HEK293 (cell line): ENCODE measurements around the gene DOCK9.

Experiments used
- CTCF ChIA-PET: fragments of 350-600 bp; formaldehyde crosslinking; extraction: SDS; loops from one replicate; lab custom pipeline; 2021; ENCODE audit warnings: antibody characterized with exemption; lab: Yijun Ruan, JAX
- POLR2A ChIA-PET: fragments of 300-600 bp; formaldehyde crosslinking; extraction: SDS; loops from one replicate; lab custom pipeline; 2020; ENCODE audit warnings: antibody characterized with exemption, inconsistent platforms; lab: Yijun Ruan, JAX
- H3K27ac ChIP-seq: fragments of 200-500 bp; sonication (Bioruptor generic); 2 replicates; pipeline ENCODE4 v1.5.1; 2014; ENCODE audit warnings: low read depth, low read length, control low read depth, inconsistent platforms; ENCODE audit errors: extremely low read depth
- H3K36me3 ChIP-seq, 2 experiments: fragments of 200-500 bp in 1 of 2; sonication (Bioruptor generic) in 1 of 2; 1 replicate in 1 of 2; 2 replicates in 1 of 2; pipeline ENCODE4 v1.5.1; 2014 to 2017; ENCODE audit warnings: inconsistent platforms in 2 of 2, low read length in 2 of 2; ENCODE audit not compliant: control insufficient read depth in 2 of 2, insufficient read depth in 1 of 2
- H3K4me1 ChIP-seq: fragments of 200-500 bp; sonication (Bioruptor generic); 2 replicates; pipeline ENCODE4 v1.5.1; 2014; ENCODE audit warnings: mild to moderate bottlenecking, low read length, inconsistent platforms; ENCODE audit not compliant: control insufficient read depth, insufficient read depth
- H3K4me3 ChIP-seq: 2 replicates; pipeline ENCODE4 v1.5.1; 2011; ENCODE audit warnings: low read depth, mild to moderate bottlenecking, control low read depth, low read length, moderate library complexity
- H3K9me3 ChIP-seq: fragments of 200-500 bp; sonication (Bioruptor generic); 2 replicates; pipeline ENCODE4 v1.5.1; 2014; ENCODE audit warnings: low read depth, low read length, inconsistent platforms; ENCODE audit not compliant: control insufficient read depth, insufficient read depth
- FEZF1 ChIP-seq: fragments of 450-650 bp; formaldehyde crosslinking; IDR thresholded peaks from 2 replicates; pipeline ENCODE4 v1.5.1; 2016; ENCODE audit warnings: missing biosample characterization, missing genetic modification characterization
- INSM2 ChIP-seq: fragments of 450-650 bp; formaldehyde crosslinking; IDR thresholded peaks from 2 replicates; pipeline ENCODE4 v1.5.1; 2016; ENCODE audit warnings: missing biosample characterization, missing genetic modification characterization
- KLF9 ChIP-seq: fragments of 450-650 bp; formaldehyde crosslinking; IDR thresholded peaks from 2 replicates; pipeline ENCODE4 v1.5.1; 2016; ENCODE audit warnings: missing biosample characterization, missing genetic modification characterization, low read depth
- PRDM1 ChIP-seq: fragments of 450-650 bp; formaldehyde crosslinking; IDR thresholded peaks from 2 replicates; pipeline ENCODE4; 2016; ENCODE audit warnings: missing biosample characterization, missing genetic modification characterization
- SCRT2 ChIP-seq: fragments of 450-650 bp; formaldehyde crosslinking; IDR thresholded peaks from 2 replicates; pipeline ENCODE4 v1.5.1; 2016; ENCODE audit warnings: missing biosample characterization, missing genetic modification characterization
- SP3 ChIP-seq: fragments of 450-650 bp; formaldehyde crosslinking; IDR thresholded peaks from 2 replicates; pipeline ENCODE4 v1.5.1; 2016; ENCODE audit warnings: missing biosample characterization, missing genetic modification characterization
- TCF7L2 ChIP-seq: IDR thresholded peaks from 2 replicates; pipeline ENCODE4 v1.6.1; 2011; ENCODE audit warnings: low read depth, mild to moderate bottlenecking, inconsistent platforms, low read length, moderate library complexity, borderline replicate concordance
- ZBTB17 ChIP-seq: fragments of 450-650 bp; formaldehyde crosslinking; IDR thresholded peaks from 2 replicates; pipeline ENCODE4 v1.5.1; 2016; ENCODE audit warnings: missing biosample characterization, missing genetic modification characterization
- ZBTB21 ChIP-seq: fragments of 450-650 bp; formaldehyde crosslinking; IDR thresholded peaks from 2 replicates; pipeline ENCODE4 v1.5.1; 2017; ENCODE audit warnings: missing biosample characterization, missing genetic modification characterization
- ZBTB6 ChIP-seq: fragments of 450-650 bp; formaldehyde crosslinking; IDR thresholded peaks from 2 replicates; pipeline ENCODE4 v1.5.1; 2017; ENCODE audit warnings: missing biosample characterization, missing genetic modification characterization
- ZNF140 ChIP-seq: fragments of 450-650 bp; formaldehyde crosslinking; IDR thresholded peaks from 2 replicates; pipeline ENCODE4 v1.5.1; 2016; ENCODE audit warnings: missing biosample characterization, missing genetic modification characterization
- ZNF214 ChIP-seq: fragments of 450-650 bp; formaldehyde crosslinking; IDR thresholded peaks from 2 replicates; pipeline ENCODE4 v1.5.1; 2017; ENCODE audit warnings: missing biosample characterization, mild to moderate bottlenecking, missing genetic modification characterization, borderline replicate concordance
- ZNF311 ChIP-seq: fragments of 450-650 bp; formaldehyde crosslinking; IDR thresholded peaks from 2 replicates; pipeline ENCODE4 v1.5.1; 2017; ENCODE audit warnings: missing biosample characterization, missing genetic modification characterization, borderline replicate concordance
- ZNF324 ChIP-seq: fragments of 450-650 bp; formaldehyde crosslinking; IDR thresholded peaks from 2 replicates; pipeline ENCODE4 v1.5.1; 2016; ENCODE audit warnings: missing biosample characterization, missing genetic modification characterization
- ZNF341 ChIP-seq: fragments of 450-650 bp; formaldehyde crosslinking; IDR thresholded peaks from 2 replicates; pipeline ENCODE4; 2016; ENCODE audit warnings: low read depth, missing biosample characterization, missing genetic modification characterization
- ZNF362 ChIP-seq: fragments of 450-650 bp; formaldehyde crosslinking; IDR thresholded peaks from 2 replicates; pipeline ENCODE4 v1.5.1; 2016; ENCODE audit warnings: missing biosample characterization, missing genetic modification characterization
- ZNF366 ChIP-seq: fragments of 450-650 bp; formaldehyde crosslinking; conservative IDR thresholded peaks from 2 replicates; pipeline ENCODE4 v1.5.1; 2016; ENCODE audit warnings: missing biosample characterization, missing genetic modification characterization
- ZNF394 ChIP-seq: fragments of 450-650 bp; formaldehyde crosslinking; IDR thresholded peaks from 2 replicates; pipeline ENCODE4 v1.5.1; 2016; ENCODE audit warnings: missing biosample characterization, missing genetic modification characterization, mild to moderate bottlenecking, moderate library complexity, borderline replicate concordance
- ZNF416 ChIP-seq: fragments of 450-650 bp; formaldehyde crosslinking; IDR thresholded peaks from 2 replicates; pipeline ENCODE4 v1.5.1; 2016; ENCODE audit warnings: missing biosample characterization, missing genetic modification characterization
- ZNF423 ChIP-seq: fragments of 450-650 bp; formaldehyde crosslinking; IDR thresholded peaks from 2 replicates; pipeline ENCODE4 v1.5.1; 2016; ENCODE audit warnings: missing biosample characterization, missing genetic modification characterization
- ZNF48 ChIP-seq: fragments of 450-650 bp; formaldehyde crosslinking; IDR thresholded peaks from 2 replicates; pipeline ENCODE4 v1.5.1; 2016; ENCODE audit warnings: missing biosample characterization, missing genetic modification characterization
- ZNF555 ChIP-seq: fragments of 450-650 bp; formaldehyde crosslinking; conservative IDR thresholded peaks from 2 replicates; pipeline ENCODE4 v1.5.1; 2017; ENCODE audit warnings: missing biosample characterization, mild to moderate bottlenecking, missing genetic modification characterization, inconsistent platforms
- ZNF560 ChIP-seq: fragments of 450-650 bp; formaldehyde crosslinking; IDR thresholded peaks from 2 replicates; pipeline ENCODE4 v1.5.1; 2017; ENCODE audit warnings: missing biosample characterization, missing genetic modification characterization, borderline replicate concordance
- ZNF571 ChIP-seq: fragments of 450-650 bp; formaldehyde crosslinking; IDR thresholded peaks from 2 replicates; pipeline ENCODE4 v1.5.0; 2017; ENCODE audit warnings: missing biosample characterization, missing genetic modification characterization
- ZNF623 ChIP-seq: fragments of 450-650 bp; formaldehyde crosslinking; IDR thresholded peaks from 2 replicates; pipeline ENCODE4 v1.5.1; 2016; ENCODE audit warnings: missing biosample characterization, missing genetic modification characterization
- TF ChIP-seq, protein P1 (sequence below): fragments of 450-650 bp; formaldehyde crosslinking; conservative IDR thresholded peaks from 2 replicates; pipeline ENCODE4 v1.5.1; 2016; ENCODE audit warnings: low read depth, missing biosample characterization, missing genetic modification characterization

DOCK9 gene

GRCh38 chr13:98834254-98834960 lies 143.5 kb downstream of the DOCK9 start:
- Histone ChIP-seq H3K4me3 (no peak overlapping the region), H3K9me3 (no peaks in the 10 kb centered on the region), H3K36me3 (peaks cover 0 to 5% of the 10 kb centered on the region in 2 experiments; a peak in 1 of 3 replicates), H3K4me1 (no peaks in the 10 kb centered on the region; the same call in 1 of the 2 replicates), H3K27ac (no peak overlapping the region)
- ChIA-PET POLR2A (no interaction called here), CTCF (no interaction called here)
- TF ChIP-seq ZNF48 (no peak), SCRT2 (tag by site-specific recombination) (peak; percentile 30; the same call in 1 of the 2 replicates), ZNF416 (tag by site-specific recombination) (no peak), TCF7L2 (no peak), ZNF140 (tag by site-specific recombination) (no peak), ZBTB17 (tag by site-specific recombination) (peak; percentile 32; the same call in 1 of the 2 replicates)

DNA sequence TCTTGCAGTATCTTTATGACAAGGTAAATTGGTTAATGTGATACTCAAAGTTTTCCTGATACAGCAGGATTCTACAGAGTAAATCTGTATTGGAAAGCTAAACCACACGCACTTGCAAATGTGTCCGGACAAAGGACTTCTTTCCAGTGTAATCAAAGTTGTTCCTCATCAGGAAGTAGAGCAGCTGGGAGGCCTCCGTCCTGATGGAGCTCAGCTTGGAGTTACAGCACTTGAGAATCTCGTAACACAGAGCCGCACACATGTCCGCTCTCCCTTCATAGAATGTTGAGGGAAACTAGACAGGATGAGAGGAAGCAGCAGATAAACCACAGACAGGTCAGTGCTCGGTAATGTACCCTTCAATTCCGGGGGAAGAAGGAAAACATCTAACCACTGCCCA lies 146.6 kb downstream of the DOCK9 start:
- POLR2A ChIA-PET: no interaction called here
- no peak for TF ChIP-seq ZNF571
- no peak for TF ChIP-seq SP3 (tag by site-specific recombination)
- TF ChIP-seq ZNF560 (tag by site-specific recombination): no peak
- TF ChIP-seq ZNF324 (tag by site-specific recombination): no peak
- no peak for TF ChIP-seq ZNF311
- no peak for TF ChIP-seq FEZF1 (tag by site-specific recombination)
- TF ChIP-seq ZNF214: no peak
- TF ChIP-seq ZNF341 (tag by site-specific recombination): no peak
- TF ChIP-seq ZNF423: no peak
- TF ChIP-seq, protein P1, sequence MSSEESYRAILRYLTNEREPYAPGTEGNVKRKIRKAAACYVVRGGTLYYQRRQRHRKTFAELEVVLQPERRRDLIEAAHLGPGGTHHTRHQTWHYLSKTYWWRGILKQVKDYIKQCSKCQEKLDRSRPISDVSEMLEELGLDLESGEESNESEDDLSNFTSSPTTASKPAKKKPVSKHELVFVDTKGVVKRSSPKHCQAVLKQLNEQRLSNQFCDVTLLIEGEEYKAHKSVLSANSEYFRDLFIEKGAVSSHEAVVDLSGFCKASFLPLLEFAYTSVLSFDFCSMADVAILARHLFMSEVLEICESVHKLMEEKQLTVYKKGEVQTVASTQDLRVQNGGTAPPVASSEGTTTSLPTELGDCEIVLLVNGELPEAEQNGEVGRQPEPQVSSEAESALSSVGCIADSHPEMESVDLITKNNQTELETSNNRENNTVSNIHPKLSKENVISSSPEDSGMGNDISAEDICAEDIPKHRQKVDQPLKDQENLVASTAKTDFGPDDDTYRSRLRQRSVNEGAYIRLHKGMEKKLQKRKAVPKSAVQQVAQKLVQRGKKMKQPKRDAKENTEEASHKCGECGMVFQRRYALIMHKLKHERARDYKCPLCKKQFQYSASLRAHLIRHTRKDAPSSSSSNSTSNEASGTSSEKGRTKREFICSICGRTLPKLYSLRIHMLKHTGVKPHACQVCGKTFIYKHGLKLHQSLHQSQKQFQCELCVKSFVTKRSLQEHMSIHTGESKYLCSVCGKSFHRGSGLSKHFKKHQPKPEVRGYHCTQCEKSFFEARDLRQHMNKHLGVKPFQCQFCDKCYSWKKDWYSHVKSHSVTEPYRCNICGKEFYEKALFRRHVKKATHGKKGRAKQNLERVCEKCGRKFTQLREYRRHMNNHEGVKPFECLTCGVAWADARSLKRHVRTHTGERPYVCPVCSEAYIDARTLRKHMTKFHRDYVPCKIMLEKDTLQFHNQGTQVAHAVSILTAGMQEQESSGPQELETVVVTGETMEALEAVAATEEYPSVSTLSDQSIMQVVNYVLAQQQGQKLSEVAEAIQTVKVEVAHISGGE (tag by site-specific recombination): no peak
- TF ChIP-seq ZNF623: no peak
- no peak for TF ChIP-seq ZNF555 (tag by site-specific recombination)
- no peak for TF ChIP-seq KLF9 (tag by site-specific recombination)
- TF ChIP-seq, all 188 proteins: peak for 0
- no peak overlapping the region for H3K4me3 ChIP-seq
- H3K9me3 ChIP-seq: no peaks in the 10 kb centered on the region
- CTCF ChIA-PET: interaction anchor here (1.1 kb wide), 1 partner anchor 10 kb away, joined by 3 read pairs; no protein-coding TSS in a partner anchor
- no peaks in the 10 kb centered on the region; the same call in 1 of the 2 replicates for H3K4me1 ChIP-seq
- no peak overlapping the region for H3K27ac ChIP-seq
- peaks cover 0 to 7% of the 10 kb centered on the region in 2 experiments; a peak in 1 of 3 replicates for H3K36me3 ChIP-seq

- Histone ChIP-seq H3K4me3 (no peak overlapping the region), H3K4me1 (no peaks in the 10 kb centered on the region; the same call in 1 of the 2 replicates), H3K27ac (no peak overlapping the region), H3K36me3 (peaks cover 0 to 7% of the 10 kb centered on the region in 2 experiments; a peak in 1 of 3 replicates), H3K9me3 (no peaks in the 10 kb centered on the region)
- POLR2A ChIA-PET: no interaction called here
- CTCF ChIA-PET: interaction anchor here (1.0 to 1.6 kb wide), 2 partner anchors 10 to 11 kb away, joined by 3 to 7 read pairs; no protein-coding TSS in a partner anchor
- TF ChIP-seq INSM2: no peak
- TF ChIP-seq ZBTB6 (tag by site-specific recombination): no peak
- TF ChIP-seq ZNF366 (tag by site-specific recombination): no peak
- TF ChIP-seq PRDM1 (tag by site-specific recombination): no peak
- TF ChIP-seq ZNF362 (tag by site-specific recombination): no peak
- TF ChIP-seq SCRT2 (tag by site-specific recombination): no peak
- TF ChIP-seq ZNF394 (tag by site-specific recombination): no peak
- no peak for TF ChIP-seq ZBTB21 (tag by site-specific recombination)
Measured at GRCh38 chr13:98829541-98829940, 148.3 kb downstream of the DOCK9 start.
